Astrocyte (in vitro differentiated cells and primary cell): ENCODE measurements around the gene SMC3.

ENCODE experiments used
- CTCF ChIP-seq: IDR thresholded peaks from 2 replicates; pipeline ENCODE4 v1.5.1; 2011; ENCODE audit warnings: low read depth, mild to moderate bottlenecking, inconsistent platforms, low read length, moderate library complexity; ENCODE audit not compliant: insufficient read depth
- EZH2 ChIP-seq: IDR thresholded peaks from 2 replicates; pipeline ENCODE4 v1.6.1; 2012; ENCODE audit warnings: mild to moderate bottlenecking, low read length, inconsistent platforms; ENCODE audit not compliant: insufficient read depth

- TF ChIP-seq CTCF (no peak), EZH2 (no peak)
Observed at GRCh38 chr10:110560012-110560411, 7.5 kb upstream of the SMC3 start.
